GM12878 (cell line): Measurements from ENCODE around the gene PTPRN2. TPM values are rescaled to one million over a fixed set of nuclear protein-coding genes. Genes with fewer than 3 reads are reported as not detected.

Source experiments
- ATAC-seq: fragments of 200-7000 bp; cut with Tn5 transposase; 3 replicates; pipeline ENCODE4 v1.9.1; 2020; ENCODE audit warnings: mild to moderate bottlenecking, moderate library complexity
- BruUV-seq: library from RNA; stranded (reverse); fragments of 400-500 nt; replicated peaks from 2 replicates; lab custom pipeline; 2021; lab: Mats Ljungman, UMichigan
- CTCF ChIA-PET: fragments of 300-600 bp; sonication (Branson Sonifier 250); formaldehyde crosslinking; extraction: SDS; loops from one replicate; lab custom pipeline; 2021; ENCODE audit warnings: inconsistent platforms; lab: Yijun Ruan, JAX
- POLR2A ChIA-PET: fragments of 350-600 bp; formaldehyde crosslinking; extraction: SDS; loops from one replicate; lab custom pipeline; 2021; ENCODE audit warnings: inconsistent platforms; lab: Charles Lee
- RAD21 ChIA-PET: fragments of 300-600 bp; sonication (Branson Sonifier 250); formaldehyde crosslinking; loops from one replicate; lab custom pipeline; 2023; ENCODE audit warnings: antibody characterized with exemption; ENCODE audit not compliant: unreplicated experiment; lab: Charles Lee
- SMC1A ChIA-PET: fragments of 300-600 bp; sonication (Branson Sonifier 250); formaldehyde crosslinking; loops from one replicate; lab custom pipeline; 2023; ENCODE audit not compliant: unreplicated experiment, uncharacterized antibody; lab: Charles Lee
- DNase-seq: peaks from one replicate; pipeline ENCODE4 v3.0.0-alpha.2; 2011; ENCODE audit warnings: low read depth, low spot score
- FAIRE-seq: peaks from 3 replicates; lab custom pipeline; 2011; peaks lifted over from hg19 to GRCh38; lab: Jason Lieb, UNC
- H2AFZ ChIP-seq: 2 replicates; pipeline ENCODE4 v1.6.0; 2011; ENCODE audit warnings: low read depth, low read length, control low read depth; ENCODE audit not compliant: control insufficient read depth
- H3K27ac ChIP-seq: 2 replicates; pipeline ENCODE4 v1.5.1; 2011; ENCODE audit warnings: control low read depth; ENCODE audit not compliant: control insufficient read depth, insufficient read depth
- H3K27me3 ChIP-seq, 2 experiments: replicated peaks in 1 of 2; 2 replicates each; pipeline versions ENCODE4 v1.6.0 to v1.6.1; 2011; ENCODE audit warnings: low read length in 1 of 2; ENCODE audit not compliant: control insufficient read depth in 2 of 2, insufficient read depth in 2 of 2
- H3K36me3 ChIP-seq, 2 experiments: 2 replicates each; pipeline ENCODE4 v1.5.1; 2011; ENCODE audit warnings: low read length in 1 of 2; ENCODE audit not compliant: control insufficient read depth in 2 of 2, insufficient read depth in 2 of 2
- H3K4me1 ChIP-seq: 2 replicates; pipeline ENCODE4 v1.6.1; 2011; ENCODE audit warnings: mild to moderate bottlenecking, low read length, moderate library complexity, mixed read lengths; ENCODE audit not compliant: control insufficient read depth, insufficient read depth
- H3K4me2 ChIP-seq: 2 replicates; pipeline ENCODE4 v1.6.0; 2011; ENCODE audit warnings: control low read depth; ENCODE audit not compliant: control insufficient read depth, insufficient read depth
- H3K4me3 ChIP-seq: fragments of 200-600 bp; sonication (generic); 2 replicates; pipeline ENCODE4 v1.5.1; 2016
- H3K79me2 ChIP-seq: 2 replicates; pipeline ENCODE4 v1.6.0; 2011; ENCODE audit warnings: low read length; ENCODE audit not compliant: control insufficient read depth, insufficient read depth
- H3K9ac ChIP-seq: 2 replicates; pipeline ENCODE4 v1.8.0; 2011; ENCODE audit warnings: low read length, control low read depth, mixed read lengths; ENCODE audit not compliant: control insufficient read depth, insufficient read depth
- H3K9me3 ChIP-seq: replicated peaks from 3 replicates; pipeline ENCODE4 v1.5.1; 2011; ENCODE audit warnings: mild to moderate bottlenecking, low read length; ENCODE audit not compliant: control insufficient read depth, insufficient read depth
- H4K20me1 ChIP-seq: 2 replicates; pipeline ENCODE4 v1.6.0; 2011; ENCODE audit not compliant: control insufficient read depth, insufficient read depth
- ATF3 ChIP-seq: IDR thresholded peaks from 2 replicates; pipeline ENCODE4 v1.6.1; 2011; ENCODE audit warnings: low read depth, mild to moderate bottlenecking, low read length, moderate library complexity, borderline replicate concordance; ENCODE audit errors: extremely low read depth
- BCL3 ChIP-seq: IDR thresholded peaks from 2 replicates; pipeline ENCODE4 v1.6.1; 2011; ENCODE audit warnings: borderline replicate concordance, low read depth, mild to moderate bottlenecking, moderate library complexity, low read length; ENCODE audit not compliant: insufficient read depth, poor library complexity, severe bottlenecking
- CBX3 ChIP-seq: fragments of 200-600 bp; sonication (generic); IDR thresholded peaks from 2 replicates; pipeline ENCODE4 v1.6.1; 2016; ENCODE audit warnings: low read depth, borderline replicate concordance
- E4F1 ChIP-seq: fragments of 450-650 bp; IDR thresholded peaks from 2 replicates; pipeline ENCODE4 v1.6.1; 2018; ENCODE audit warnings: borderline replicate concordance, mild to moderate bottlenecking; ENCODE audit not compliant: partially characterized antibody
- IKZF1 ChIP-seq: fragments of 450-650 bp; conservative IDR thresholded peaks from 2 replicates; pipeline ENCODE4 v1.6.1; 2017; ENCODE audit warnings: antibody characterized with exemption, mild to moderate bottlenecking
- RCOR1 ChIP-seq: conservative IDR thresholded peaks from 2 replicates; pipeline ENCODE4 v1.6.1; 2012; ENCODE audit warnings: low read depth, low read length, improper control_type of control experiment
- YY1 ChIP-seq: IDR thresholded peaks from 2 replicates; pipeline ENCODE4 v1.6.1; 2011; ENCODE audit warnings: low read depth, mild to moderate bottlenecking, low read length
- ZNF217 ChIP-seq: fragments of 450-650 bp; IDR thresholded peaks from 2 replicates; pipeline ENCODE4 v1.6.1; 2017; ENCODE audit warnings: antibody characterized with exemption, mild to moderate bottlenecking
- ZNF24 ChIP-seq: fragments of 450-650 bp; IDR thresholded peaks from 2 replicates; pipeline ENCODE4 v1.6.1; 2017; ENCODE audit warnings: antibody characterized with exemption, mild to moderate bottlenecking
- WGBS: methylation state at CpG from one replicate; pipeline ENCODE4 v1.1.6; 2016; ENCODE audit warnings: low lambda C conversion rate; ENCODE audit not compliant: insufficient replicate concordance, insufficient coverage; ENCODE audit errors: missing lambda C conversion rate; 5-methylcytosine and 5-hydroxymethylcytosine counted together
- in situ Hi-C: fragments of 300-500 bp; cut with MboI; formaldehyde crosslinking; loops from 9 replicates; pipeline ENCODE4 v1.14.3; 2018; ENCODE audit warnings: mixed read lengths
- intact Hi-C: fragments of 100-400 bp; cut with micrococcal nuclease; formaldehyde crosslinking; loops from one replicate; pipeline ENCODE4 v1.14.2; 2022; ENCODE audit not compliant: unreplicated experiment
- polyA plus RNA-seq, 11 experiments: library from polyadenylated mRNA; depleted of rRNA in 4 of 11; unstranded in 6 of 11; stranded (reverse) in 5 of 11; fragments of >200 nt; fragmentation: Nextera tagmentation in 4 of 11; fragmentation: Illumina TruSeq in 1 of 11; extraction: Ambion mirVana in 4 of 11; extraction: Trizol in 1 of 11; gene quantifications; 1 replicate in 1 of 11; 2 replicates in 10 of 11; pipeline versions ENCODE4 v1.2.1 to v1.2.3, GENCODE V29; 2011 to 2016; ENCODE audit warnings: inconsistent platforms in 2 of 11, missing spikeins in 2 of 11, low read depth in 1 of 11
- total RNA-seq, 4 experiments: library from RNA; depleted of rRNA in 3 of 4; stranded (reverse); fragments of >200 nt in 3 of 4; fragmentation: Illumina TruSeq in 1 of 4; extraction: Trizol in 1 of 4; gene quantifications; 2 replicates each; pipeline versions ENCODE4 v1.2.1 to v1.2.3, GENCODE V29; 2013 to 2021

PTPRN2 gene
- total and polyA plus RNA-seq, 10 of the 15 experiments (the other 5 are each of a cell fraction or from before 2014, with no cell fraction given) = 5.4 TPM; not detected in 9

GRCh38 chr7:157561816-157562410 is 1025.7 kb downstream of the PTPRN2 start (continued):
- TF ChIP-seq E4F1 (no peak), CBX3 (no peak), ZNF217 (no peak), RCOR1 (no peak)
- TF ChIP-seq, all 136 proteins: peak for 0

GRCh38 chr7:157561523-157561785 is 1026.2 kb downstream of the PTPRN2 start:
- Histone ChIP-seq H3K9ac (no peak overlapping the region), H3K9me3 (no peaks in the 10 kb centered on the region; the same call in 2 of the 3 replicates), H4K20me1 (no peaks in the 10 kb centered on the region), H3K27ac (no peak overlapping the region), H3K4me1 (no peaks in the 10 kb centered on the region), H3K27me3 (no peaks in the 10 kb centered on the region), H2AFZ (no peak overlapping the region), H3K79me2 (no peaks in the 10 kb centered on the region), H3K4me2 (no peak overlapping the region), H3K4me3 (no peak overlapping the region), H3K36me3 (no peaks in the 10 kb centered on the region)
- ChIA-PET POLR2A (no interaction called here), RAD21 (no interaction called here), CTCF (no interaction called here), SMC1A (no interaction called here)
- no peak for TF ChIP-seq BCL3
- no peak for TF ChIP-seq ATF3
- TF ChIP-seq IKZF1 = no peak
- TF ChIP-seq ZNF24 = no peak
- TF ChIP-seq YY1 = no peak
- intact Hi-C loops = no loop called here
- WGBS = 0% methylated on average over 2 of the region's 3 CpGs
- no TSS peak for BruUV-seq
- ATAC-seq = no peak
- no peak for FAIRE-seq
- no peak for DNase-seq
- in situ Hi-C loops = no loop called here
